ENCODE results near the gene COL27A1. TPM values are rescaled to one million over a fixed set of nuclear protein-coding genes. Genes with fewer than 3 reads are reported as not detected.

The COL27A1 gene
- total and polyA plus RNA-seq, 9 of the 15 experiments (the other 6 are each of a cell fraction or from before 2014, with no cell fraction given) = 0.07 TPM; not detected in 8

DNA sequence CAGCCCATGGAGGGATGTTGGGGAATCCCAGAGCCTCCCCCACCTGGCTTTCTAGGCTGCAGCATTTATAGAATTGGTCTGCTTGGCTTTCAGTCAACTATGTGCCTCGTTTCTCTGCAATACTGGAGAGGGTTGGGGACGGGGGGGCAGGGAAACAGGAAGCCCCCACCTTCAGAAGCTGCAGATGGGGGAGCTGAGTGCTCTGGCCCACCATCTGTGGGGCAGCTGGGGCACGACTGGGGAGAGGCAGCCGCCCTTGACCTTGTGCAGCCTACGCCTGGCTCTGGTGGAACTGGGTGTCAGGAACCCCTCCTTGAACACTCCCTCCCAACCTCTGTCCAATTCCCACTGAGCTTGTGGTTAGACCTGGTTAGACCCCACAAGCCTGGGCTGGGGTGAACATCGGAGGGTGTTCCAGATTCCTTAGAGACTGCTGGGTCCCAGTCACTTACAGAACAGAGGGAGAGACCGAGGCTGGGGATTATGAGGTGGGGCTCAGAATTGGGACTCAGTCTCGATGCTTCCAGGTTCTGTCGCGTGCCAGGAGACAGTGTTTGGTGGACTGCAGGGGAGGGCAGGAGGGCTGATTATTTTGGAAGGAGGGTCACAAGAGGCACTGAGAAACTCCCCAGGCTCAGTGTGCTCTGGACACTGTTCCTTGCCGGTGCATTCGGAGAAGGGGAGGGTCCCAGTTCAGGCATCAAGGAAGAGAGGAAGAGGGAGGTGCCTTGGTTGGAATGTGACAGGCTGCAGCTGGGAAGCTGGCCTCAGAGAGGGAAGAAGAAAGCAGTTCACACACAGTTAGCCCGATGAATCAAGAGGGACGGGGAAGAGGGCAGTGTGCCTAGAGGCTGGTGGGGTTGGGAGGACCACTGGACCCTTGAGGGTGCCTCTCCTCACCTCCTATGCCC, 25.6 kb downstream of the COL27A1 start:
- no peak for ATAC-seq
- Histone ChIP-seq H4K20me1 (replicated peaks; ENCODE audit: control insufficient read depth, insufficient read depth, low read length) (peaks cover 19% of the 10 kb centered on the region), H3K27ac (ENCODE audit: extremely low read depth, low read depth, low read length) (no peak overlapping the region), H3K79me2 (ENCODE audit: control insufficient read depth, insufficient read depth, low read length) (no peaks in the 10 kb centered on the region), H3K4me2 (ENCODE audit: insufficient read depth, low read length) (no peak overlapping the region), H2AFZ (ENCODE audit: low read depth, low read length) (no peak overlapping the region), H3K4me1 (replicated peaks in 1 of 2; ENCODE audit: control insufficient read depth in 2 of 2, insufficient read depth in 2 of 2, low read length in 2 of 2) (peaks cover 0 to 8% of the 10 kb centered on the region in 2 experiments; a peak in 2 of 5 replicates), H3K4me3 (no peak overlapping the region), H3K9me1 (ENCODE audit: control insufficient read depth, insufficient read depth, low read length) (no peaks in the 10 kb centered on the region), H3K36me3 (ENCODE audit: control insufficient read depth, insufficient read depth, low read length) (no peaks in the 10 kb centered on the region), H3K9ac (ENCODE audit: insufficient read depth in 1 of 2, low read depth in 2 of 2, low read length in 2 of 2) (no peak overlapping the region), H3K27me3 (ENCODE audit: control insufficient read depth in 2 of 2, insufficient read depth in 2 of 2, low read length in 2 of 2) (peaks cover 0 to 23% of the 10 kb centered on the region in 2 experiments; a peak in 3 of 5 replicates), H3K9me3 (replicated peaks; ENCODE audit: control insufficient read depth, insufficient read depth, low read depth, low read length) (no peaks in the 10 kb centered on the region)
- under 1% methylated on average over 14 of the region's 14 CpGs for WGBS (ENCODE audit: insufficient coverage, low coverage, missing lambda C conversion rate)
- BruUV-seq (replicated peaks) = no TSS peak
- CTCF ChIA-PET (ENCODE audit: low intra/inter-chr PET ratio) = no interaction called here
- no peak for FAIRE-seq
- in situ Hi-C loops (cut with MboI) = no loop called here
- intact Hi-C loops (cut with micrococcal nuclease) = no loop called here
- DNase-seq (ENCODE audit: extremely low read depth in 1 of 4, low spot score in 3 of 4) = no peak
- POLR2A ChIA-PET = no interaction called here
- TF ChIP-seq CTCF (IDR thresholded peaks at IDR 0.05 in 2 of 3, conservative IDR thresholded peaks at IDR 0.05 in 1 of 3; ENCODE audit: insufficient read depth in 2 of 3, low read depth in 1 of 3, low read length in 3 of 3) (no peak), GABPB1 (CRISPR knock-in tag; IDR thresholded peaks at IDR 0.05) (no peak), TRIM24 (IDR thresholded peaks at IDR 0.05) (no peak), ZNF398 (CRISPR knock-in tag; IDR thresholded peaks at IDR 0.05) (no peak), ETV5 (CRISPR knock-in tag; IDR thresholded peaks at IDR 0.05; ENCODE audit: low read depth) (no peak), SMAD1 (IDR thresholded peaks at IDR 0.05; ENCODE audit: low read depth, low read length, partially characterized antibody) (no peak), TBP (optimal IDR thresholded peaks at IDR 0.05; ENCODE audit: low read depth, low read length) (no peak), ZNF384 (IDR thresholded peaks at IDR 0.05; ENCODE audit: low read depth, low read length) (no peak), ZNF436 (CRISPR knock-in tag; IDR thresholded peaks at IDR 0.05) (no peak)
- TF ChIP-seq, protein P1, sequence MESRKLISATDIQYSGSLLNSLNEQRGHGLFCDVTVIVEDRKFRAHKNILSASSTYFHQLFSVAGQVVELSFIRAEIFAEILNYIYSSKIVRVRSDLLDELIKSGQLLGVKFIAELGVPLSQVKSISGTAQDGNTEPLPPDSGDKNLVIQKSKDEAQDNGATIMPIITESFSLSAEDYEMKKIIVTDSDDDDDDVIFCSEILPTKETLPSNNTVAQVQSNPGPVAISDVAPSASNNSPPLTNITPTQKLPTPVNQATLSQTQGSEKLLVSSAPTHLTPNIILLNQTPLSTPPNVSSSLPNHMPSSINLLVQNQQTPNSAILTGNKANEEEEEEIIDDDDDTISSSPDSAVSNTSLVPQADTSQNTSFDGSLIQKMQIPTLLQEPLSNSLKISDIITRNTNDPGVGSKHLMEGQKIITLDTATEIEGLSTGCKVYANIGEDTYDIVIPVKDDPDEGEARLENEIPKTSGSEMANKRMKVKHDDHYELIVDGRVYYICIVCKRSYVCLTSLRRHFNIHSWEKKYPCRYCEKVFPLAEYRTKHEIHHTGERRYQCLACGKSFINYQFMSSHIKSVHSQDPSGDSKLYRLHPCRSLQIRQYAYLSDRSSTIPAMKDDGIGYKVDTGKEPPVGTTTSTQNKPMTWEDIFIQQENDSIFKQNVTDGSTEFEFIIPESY (CRISPR knock-in tag; IDR thresholded peaks at IDR 0.05) = no peak
- TF ChIP-seq, protein P2, sequence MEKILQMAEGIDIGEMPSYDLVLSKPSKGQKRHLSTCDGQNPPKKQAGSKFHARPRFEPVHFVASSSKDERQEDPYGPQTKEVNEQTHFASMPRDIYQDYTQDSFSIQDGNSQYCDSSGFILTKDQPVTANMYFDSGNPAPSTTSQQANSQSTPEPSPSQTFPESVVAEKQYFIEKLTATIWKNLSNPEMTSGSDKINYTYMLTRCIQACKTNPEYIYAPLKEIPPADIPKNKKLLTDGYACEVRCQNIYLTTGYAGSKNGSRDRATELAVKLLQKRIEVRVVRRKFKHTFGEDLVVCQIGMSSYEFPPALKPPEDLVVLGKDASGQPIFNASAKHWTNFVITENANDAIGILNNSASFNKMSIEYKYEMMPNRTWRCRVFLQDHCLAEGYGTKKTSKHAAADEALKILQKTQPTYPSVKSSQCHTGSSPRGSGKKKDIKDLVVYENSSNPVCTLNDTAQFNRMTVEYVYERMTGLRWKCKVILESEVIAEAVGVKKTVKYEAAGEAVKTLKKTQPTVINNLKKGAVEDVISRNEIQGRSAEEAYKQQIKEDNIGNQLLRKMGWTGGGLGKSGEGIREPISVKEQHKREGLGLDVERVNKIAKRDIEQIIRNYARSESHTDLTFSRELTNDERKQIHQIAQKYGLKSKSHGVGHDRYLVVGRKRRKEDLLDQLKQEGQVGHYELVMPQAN (IDR thresholded peaks at IDR 0.05; ENCODE audit: borderline replicate concordance) = no peak
- TF ChIP-seq, protein P3, sequence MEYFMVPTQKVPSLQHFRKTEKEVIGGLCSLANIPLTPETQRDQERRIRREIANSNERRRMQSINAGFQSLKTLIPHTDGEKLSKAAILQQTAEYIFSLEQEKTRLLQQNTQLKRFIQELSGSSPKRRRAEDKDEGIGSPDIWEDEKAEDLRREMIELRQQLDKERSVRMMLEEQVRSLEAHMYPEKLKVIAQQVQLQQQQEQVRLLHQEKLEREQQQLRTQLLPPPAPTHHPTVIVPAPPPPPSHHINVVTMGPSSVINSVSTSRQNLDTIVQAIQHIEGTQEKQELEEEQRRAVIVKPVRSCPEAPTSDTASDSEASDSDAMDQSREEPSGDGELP (CRISPR knock-in tag; IDR thresholded peaks at IDR 0.05; ENCODE audit: borderline replicate concordance) = no peak

Measured in K562 (cell line).